GM18505 (cell line): ENCODE results near the gene DGKE.

Source experiments
- ATAC-seq: cut with Tn5 transposase; IDR thresholded peaks from one replicate; pipeline ENCODE4 v1.9.1; 2021; ENCODE audit not compliant: unreplicated experiment
- POLR2A ChIP-seq: IDR thresholded peaks from 4 replicates; pipeline ENCODE4 v1.6.1; 2011; ENCODE audit warnings: borderline replicate concordance; ENCODE audit not compliant: insufficient read depth, insufficient read length; ENCODE audit errors: extremely low read depth

Gene DGKE

DNA sequence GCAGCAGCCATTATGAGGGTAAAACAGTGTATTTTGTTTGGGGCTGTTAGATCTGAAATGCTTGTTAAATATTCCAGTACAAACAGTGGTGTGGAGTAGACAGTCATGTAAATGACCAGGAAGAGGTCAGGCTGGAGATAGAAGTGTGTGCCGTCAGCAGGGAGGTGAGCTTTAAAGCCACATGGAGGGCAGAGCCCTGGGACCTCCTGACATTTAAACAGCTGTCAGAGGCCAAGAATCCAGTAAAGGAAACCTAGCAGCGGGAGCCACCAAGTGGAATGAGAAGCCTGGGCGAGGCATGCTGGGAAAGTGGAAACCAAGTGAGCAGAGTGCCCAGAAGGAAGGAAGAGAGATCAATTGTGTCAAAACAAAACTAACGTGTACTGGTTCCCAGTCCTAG, 27.0 kb upstream of the DGKE start:
- no peak for TF ChIP-seq POLR2A
- no peak for ATAC-seq

DNA sequence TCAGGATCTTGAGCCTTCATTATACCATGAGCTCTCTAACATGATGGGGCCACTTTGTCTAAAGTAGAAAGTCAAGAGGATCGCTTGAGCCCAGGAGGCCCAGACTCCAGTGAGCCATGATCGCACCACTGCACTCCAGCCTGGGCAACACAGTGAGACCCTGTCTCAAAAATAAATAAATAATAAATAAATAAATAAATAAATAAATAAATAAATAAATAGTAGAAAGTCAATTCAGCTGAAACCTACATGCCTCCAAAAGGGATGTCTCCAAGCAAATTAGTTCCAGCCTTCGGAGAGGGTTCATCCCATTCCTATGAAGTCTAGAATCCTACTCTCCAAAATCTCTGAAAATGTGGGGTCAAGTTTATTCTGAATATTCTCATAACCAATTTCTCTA, 26.2 kb upstream of the DGKE start:
- ATAC-seq: no peak
- TF ChIP-seq POLR2A: no peak

DNA sequence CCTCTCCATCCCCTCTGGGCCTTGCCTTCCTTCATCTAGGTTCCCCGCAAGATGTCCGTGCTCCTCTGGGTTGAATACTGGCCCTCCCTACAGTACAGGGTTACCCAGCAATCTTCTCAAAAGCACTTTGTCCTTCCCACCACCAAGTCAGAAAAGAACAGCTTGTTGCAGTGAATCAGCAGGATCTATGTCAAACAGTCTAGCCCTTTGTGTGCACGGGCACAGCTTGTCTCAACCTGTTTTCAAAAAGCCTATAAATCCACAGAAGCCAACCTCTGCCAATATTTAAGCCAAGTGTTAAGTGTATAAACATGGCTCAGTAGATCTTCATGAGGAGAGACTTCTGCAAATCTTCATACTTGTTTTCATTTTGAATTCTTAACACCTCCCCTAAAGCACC, 25.4 kb upstream of the DGKE start:
- no peak for ATAC-seq
- TF ChIP-seq POLR2A: no peak

DNA sequence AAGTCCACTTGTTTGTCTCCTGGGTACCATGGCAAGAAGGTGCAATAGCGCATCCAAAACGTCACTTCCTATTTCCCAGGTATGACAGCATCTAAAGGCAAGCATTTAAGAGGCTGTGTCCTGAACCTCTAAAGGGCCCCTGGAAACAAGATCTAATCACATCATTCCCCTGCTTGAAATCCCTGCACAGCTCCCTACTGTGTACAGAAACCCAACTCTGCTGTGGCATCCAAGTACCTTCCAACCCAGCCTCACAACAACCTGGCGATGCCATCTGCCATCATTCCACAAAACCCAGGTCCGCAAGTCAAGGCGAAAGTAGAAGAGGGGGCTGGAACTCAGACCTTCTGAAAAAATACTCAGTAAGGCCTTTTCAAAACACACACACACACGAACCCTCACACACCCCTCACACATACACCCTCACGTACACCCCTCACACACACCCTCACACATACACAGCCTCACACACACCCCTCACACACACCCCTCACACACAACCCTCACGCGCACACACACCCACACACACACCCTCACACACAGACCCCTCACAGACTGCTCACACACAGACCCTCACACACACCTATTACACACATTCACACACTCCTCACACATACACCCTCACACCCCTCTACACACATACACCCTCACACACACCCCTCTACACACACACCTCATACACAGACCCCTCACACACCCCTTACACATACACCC, 24.7 kb upstream of the DGKE start:
- no peak for TF ChIP-seq POLR2A
- ATAC-seq: no peak

DNA sequence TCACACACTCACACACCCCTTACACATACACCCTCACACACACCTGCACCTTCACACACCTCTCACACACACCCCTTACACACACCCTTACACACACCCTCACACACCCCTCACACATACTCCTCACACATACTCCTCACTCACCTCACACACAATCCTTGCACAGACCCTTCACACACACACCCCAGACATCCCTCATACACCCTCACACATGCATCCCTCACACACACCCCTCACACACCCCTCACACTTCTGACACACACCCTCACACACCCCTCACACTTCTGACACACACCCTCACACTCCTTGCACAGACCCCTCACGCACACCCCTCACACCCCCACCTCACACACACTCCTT, 24.2 kb upstream of the DGKE start:
- no peak for ATAC-seq
- no peak for TF ChIP-seq POLR2A

DNA sequence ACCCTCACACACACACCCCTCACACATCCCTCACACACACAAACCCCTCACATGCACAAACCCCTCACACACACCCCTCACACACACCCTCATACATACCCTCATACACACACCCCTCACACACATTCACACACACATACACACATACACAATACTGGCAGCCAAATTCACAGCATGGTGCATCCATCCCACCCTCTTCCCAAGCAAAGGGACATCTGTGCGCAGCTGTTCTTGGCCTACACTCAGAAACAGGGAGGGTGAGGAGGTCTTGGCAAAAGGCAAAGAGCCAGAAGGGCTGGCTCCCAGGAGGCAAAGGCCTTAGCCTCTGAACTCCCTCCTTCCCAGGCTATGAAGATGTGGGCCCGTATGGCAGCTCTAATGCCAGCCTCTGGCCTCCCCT, 23.6 kb upstream of the DGKE start:
- no peak for ATAC-seq
- TF ChIP-seq POLR2A: no peak

DNA sequence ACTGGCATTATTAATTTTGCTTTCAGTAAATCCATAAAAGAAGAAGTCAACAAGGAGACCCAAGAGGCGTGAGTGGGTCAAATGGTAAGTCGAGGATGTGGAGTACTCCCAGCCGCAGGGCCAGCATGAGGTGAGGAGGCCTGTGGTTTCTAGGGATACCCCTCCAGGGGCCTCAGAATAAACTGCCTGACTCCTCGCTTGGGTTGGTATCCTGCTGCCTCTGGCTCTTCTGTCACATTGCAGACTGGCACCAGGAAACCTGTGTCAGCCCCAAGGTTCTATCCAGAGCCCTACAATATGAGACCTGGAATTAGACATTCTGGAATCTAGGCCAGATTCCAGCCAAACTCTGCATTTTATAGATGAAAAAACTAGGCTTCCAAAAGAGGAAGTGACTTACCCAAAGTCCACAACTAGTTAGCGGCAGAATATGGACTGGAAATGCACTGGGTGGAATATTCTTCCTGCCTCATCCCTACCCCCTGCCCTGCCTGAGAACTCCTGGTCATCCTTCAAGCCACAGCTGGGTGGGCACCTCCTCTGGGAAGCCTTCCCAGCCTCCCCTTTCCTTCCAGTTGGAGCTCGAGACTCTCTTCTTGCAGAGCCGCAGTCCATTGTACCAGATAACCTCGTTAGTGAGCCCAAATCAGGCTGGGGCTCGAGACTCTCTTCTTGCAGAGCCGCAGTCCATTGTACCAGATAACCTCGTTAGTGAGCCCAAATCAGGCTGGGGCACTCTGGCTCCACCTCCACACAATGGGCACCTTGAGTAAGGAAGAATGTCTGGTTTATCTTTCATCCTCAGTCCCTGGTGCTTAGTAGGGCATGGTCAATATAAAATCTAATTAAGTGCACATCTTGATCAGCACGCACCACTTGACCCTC, 22.8 kb upstream of the DGKE start:
- no peak for TF ChIP-seq POLR2A

DNA sequence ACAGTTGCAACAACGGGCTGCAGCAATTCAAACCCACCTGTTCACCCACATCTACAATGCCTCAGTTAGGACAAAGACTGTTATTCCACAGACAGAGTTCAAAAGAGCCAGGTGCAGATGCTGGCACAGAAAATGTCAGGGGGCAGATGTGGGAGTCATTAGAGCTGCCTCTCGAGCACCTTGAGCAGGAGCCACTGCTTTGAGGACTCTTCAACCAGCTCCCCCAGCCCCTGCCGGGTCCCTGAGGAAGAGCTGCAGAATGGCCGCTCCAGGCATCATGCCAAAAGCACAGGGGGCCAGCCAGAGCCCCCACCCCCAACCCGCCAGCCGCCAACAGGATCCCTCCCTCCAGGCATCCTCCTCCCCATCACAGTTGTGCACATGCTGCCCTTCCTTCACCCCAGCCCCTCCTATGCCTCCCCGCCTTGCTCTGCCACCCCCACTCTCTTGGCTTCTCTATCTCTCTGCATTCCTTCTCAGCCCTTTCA, 21.0 kb upstream of the DGKE start:
- no peak for ATAC-seq
- TF ChIP-seq POLR2A: no peak

More for the DNA sequence above, 22.8 kb upstream of the DGKE start:
- ATAC-seq: no peak

DNA sequence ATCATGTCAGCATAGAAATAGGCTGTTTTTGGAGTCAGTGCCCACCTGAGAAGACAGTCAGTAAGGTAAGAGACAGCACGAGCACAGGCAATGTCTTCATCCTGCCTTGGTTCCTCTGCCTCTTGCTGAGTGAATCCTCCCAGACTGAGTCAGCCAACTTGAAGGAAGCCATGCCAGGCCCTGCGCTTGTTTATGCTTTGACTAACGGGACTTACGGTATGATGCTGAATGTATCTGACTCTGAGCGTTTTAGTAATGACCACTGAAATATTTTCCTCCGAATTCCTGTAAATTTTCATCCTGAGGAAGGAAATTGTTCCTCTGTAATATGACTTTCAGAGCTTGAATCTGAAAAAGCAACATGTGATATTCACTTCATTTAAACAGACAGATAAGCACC, 18.2 kb upstream of the DGKE start:
- TF ChIP-seq POLR2A: no peak
- ATAC-seq: no peak

DNA sequence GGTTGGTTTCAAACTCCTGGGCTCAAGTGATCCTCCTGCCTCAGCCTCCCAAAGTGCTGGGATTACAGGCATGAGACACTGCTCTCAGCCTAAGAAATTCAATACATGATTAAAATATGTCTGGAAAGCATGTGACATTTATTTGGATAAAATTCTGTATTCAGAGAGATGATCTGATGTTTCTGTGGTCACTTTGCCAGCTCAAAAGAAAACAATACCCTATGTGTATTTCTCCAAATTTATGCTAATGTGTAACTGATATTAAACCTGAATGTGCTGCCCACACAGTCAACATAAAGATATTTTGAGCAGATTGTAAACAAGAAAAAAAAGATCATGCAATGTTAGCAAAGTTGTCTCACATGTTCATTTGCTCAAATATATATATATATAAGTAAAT, 16.9 kb upstream of the DGKE start:
- ATAC-seq: no peak

DNA sequence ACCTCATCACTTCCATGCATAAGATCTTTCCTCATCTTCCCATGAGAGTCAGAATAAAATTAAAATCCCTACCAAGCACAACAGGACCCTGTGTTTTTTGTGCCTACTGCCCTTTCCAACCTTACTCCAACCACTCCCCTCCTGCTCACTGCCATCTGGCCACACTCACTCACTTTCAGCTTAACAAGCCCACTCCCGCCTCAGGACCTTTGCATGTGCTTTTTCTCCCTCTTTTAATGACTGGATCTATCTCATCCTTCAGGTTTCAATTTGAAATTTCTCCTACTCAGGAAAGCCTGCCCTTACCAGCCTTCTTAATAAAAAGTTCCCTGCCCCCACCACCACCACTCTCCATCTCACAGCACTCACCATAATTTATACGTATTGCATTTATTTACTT, 14.9 kb upstream of the DGKE start:
- ATAC-seq: no peak
- no peak for TF ChIP-seq POLR2A

More for the DNA sequence above, 16.9 kb upstream of the DGKE start:
- TF ChIP-seq POLR2A: no peak

DNA sequence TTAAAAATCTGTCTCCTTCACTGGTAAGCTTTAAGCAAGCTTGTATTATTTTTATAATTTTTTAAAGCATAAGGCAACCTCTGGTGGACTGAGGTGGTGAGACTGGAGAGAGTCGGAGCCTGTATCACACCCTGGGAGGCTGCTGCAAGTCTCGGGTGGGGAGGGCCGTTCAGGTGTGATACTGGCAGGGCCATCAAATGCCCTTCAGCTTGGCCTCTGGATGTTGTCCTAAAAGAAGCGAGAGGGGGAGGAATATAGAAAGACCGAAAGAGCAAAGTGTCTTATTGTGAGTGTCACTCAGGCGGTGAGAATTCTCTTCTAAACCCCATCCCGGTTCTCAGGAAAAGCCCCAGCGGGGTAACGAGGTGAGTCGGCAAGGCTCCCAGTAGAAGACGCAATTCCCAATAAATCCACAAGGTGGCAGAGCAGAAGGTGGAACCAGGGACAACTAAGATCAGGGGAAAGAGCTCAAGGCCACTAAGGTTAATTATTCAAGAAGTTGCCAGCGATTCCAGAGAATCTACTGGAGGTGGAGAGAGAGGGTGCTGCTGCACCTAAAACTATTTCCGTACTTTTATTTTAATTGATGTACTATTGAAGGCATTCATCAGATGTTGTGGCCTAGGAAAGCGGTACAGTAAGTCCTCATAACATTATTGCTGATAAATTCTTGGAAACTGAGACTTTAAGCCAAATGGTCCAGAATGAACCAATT, 14.4 kb upstream of the DGKE start:
- ATAC-seq: no peak
- TF ChIP-seq POLR2A: no peak

DNA sequence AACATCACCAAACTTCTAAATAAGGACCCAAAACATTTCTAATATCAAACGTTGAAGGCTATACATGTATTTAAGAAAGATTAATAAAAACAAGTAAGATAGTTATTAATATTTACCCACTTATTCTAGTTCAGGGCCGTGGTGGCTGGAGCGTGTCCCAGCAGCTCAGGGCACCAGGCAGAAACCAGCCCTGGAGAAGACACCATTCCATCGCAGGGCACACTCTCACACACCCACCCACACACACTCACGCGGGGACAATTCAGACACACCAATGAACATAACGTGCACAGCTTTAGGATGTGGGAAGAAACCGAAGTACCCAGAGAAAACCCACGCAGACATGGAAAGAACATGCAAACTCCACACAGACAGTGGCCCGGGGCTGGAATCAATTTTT, 13.7 kb upstream of the DGKE start:
- TF ChIP-seq POLR2A: no peak
- ATAC-seq: no peak
